RWPE1 (cell line): ENCODE data around the gene RAB13.

Experiments used
- CTCF ChIA-PET: fragments of 350-600 bp; sonication (Branson Sonifier 250); formaldehyde crosslinking; extraction: SDS; loops from one replicate; lab custom pipeline; 2021; lab: Yijun Ruan, JAX
- POLR2A ChIA-PET: fragments of 400-600 bp; formaldehyde crosslinking; extraction: SDS; loops from one replicate; lab custom pipeline; 2020; ENCODE audit warnings: antibody characterized with exemption; ENCODE audit not compliant: low non-redundant PET; lab: Yijun Ruan, JAX
- DNase-seq: peaks from one replicate; pipeline ENCODE4 v3.0.0; 2012; ENCODE audit warnings: low spot score
- H3K27ac ChIP-seq: fragments of 450-650 bp; 2 replicates; pipeline ENCODE4 v1.5.1; 2017
- TF ChIP-seq, protein P1 (sequence below): fragments of 450-650 bp; conservative IDR thresholded peaks from 2 replicates; pipeline ENCODE4 v1.5.1; 2017; ENCODE audit warnings: low read depth, mild to moderate bottlenecking

RAB13 gene

DNA sequence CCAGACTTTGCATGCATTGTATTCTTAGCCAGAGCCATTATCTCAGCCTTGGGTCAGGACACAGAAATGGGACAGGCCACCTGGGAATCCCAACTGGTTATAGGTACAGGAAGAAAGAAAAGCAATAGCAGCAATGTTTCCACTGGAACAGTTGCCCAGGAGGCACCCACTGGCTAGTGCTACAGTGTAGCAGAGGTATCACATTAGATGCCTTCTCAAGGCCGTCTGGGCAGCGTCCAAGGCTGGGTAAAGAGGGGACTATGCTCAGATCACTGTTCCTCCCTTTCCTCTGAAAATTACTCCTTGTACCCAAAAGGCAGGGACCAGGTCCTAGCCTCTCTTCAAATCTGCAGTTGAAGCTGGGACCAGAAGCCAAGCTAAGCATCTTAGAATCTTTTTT is 15.8 kb downstream of the RAB13 start:
- TF ChIP-seq, protein P1, sequence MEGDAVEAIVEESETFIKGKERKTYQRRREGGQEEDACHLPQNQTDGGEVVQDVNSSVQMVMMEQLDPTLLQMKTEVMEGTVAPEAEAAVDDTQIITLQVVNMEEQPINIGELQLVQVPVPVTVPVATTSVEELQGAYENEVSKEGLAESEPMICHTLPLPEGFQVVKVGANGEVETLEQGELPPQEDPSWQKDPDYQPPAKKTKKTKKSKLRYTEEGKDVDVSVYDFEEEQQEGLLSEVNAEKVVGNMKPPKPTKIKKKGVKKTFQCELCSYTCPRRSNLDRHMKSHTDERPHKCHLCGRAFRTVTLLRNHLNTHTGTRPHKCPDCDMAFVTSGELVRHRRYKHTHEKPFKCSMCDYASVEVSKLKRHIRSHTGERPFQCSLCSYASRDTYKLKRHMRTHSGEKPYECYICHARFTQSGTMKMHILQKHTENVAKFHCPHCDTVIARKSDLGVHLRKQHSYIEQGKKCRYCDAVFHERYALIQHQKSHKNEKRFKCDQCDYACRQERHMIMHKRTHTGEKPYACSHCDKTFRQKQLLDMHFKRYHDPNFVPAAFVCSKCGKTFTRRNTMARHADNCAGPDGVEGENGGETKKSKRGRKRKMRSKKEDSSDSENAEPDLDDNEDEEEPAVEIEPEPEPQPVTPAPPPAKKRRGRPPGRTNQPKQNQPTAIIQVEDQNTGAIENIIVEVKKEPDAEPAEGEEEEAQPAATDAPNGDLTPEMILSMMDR, result no peak
- ChIA-PET CTCF (interaction anchor here (1.0 to 1.2 kb wide), 2 partner anchors 16 to 173 kb away, joined by 4 read pairs; partner anchors contain the start of gene RAB13), POLR2A (no interaction called here)
- no peak for DNase-seq
- H3K27ac ChIP-seq, result 0 out of 2 replicates have a peak overlapping the region, but pooled peaks have one; percentile 98

DNA sequence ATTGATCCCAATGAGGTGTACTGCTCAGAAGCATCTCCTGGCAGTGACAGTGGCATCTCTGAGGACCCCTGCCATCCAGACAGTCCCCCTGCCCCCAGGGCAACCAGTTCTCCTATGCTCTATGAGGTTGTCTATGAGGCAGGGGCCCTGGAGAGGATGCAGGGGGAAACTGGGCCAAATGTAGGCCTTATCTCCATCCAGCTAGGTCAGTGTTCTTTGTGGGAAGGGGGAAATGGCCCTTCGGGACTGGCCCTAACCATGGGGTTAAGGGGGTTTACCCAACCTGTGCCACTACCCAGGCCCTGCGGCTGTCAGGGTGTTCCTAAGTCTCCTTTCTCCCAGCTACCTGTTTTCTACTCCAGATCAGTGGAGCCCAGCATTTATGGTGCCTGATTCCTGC is 17.2 kb downstream of the RAB13 start:
- ChIA-PET CTCF (no interaction called here), POLR2A (no interaction called here)
- no peak for DNase-seq
- TF ChIP-seq, protein P1, result no peak
- H3K27ac ChIP-seq, result peak overlapping the region; percentile 98

DNA sequence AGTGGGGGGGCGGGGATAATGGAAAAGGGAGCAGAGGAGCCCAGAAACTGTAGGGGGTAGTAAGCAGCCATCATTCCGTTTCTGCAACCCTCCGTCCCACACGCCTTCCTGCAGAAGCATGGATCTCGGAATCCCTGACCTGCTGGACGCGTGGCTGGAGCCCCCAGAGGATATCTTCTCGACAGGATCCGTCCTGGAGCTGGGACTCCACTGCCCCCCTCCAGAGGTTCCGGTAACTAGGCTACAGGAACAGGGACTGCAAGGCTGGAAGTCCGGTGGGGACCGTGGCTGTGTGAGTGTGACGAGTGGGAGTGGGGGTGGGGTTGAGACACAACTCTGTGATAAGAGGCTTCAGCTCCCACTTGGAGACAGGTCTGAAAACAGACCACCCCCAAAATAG is 17.7 kb downstream of the RAB13 start:
- ChIA-PET POLR2A (interaction anchor here (2.4 kb wide), 1 partner anchor 22 kb away, joined by 8 read pairs; the partner anchor contains the start of gene RPS27), CTCF (interaction anchor here (1.1 kb wide), 1 partner anchor 18 kb away, joined by 3 read pairs; the partner anchor contains the start of gene RAB13)
- TF ChIP-seq, protein P1, result no peak
- peak overlapping the region; percentile 98 for H3K27ac ChIP-seq
- no peak for DNase-seq

DNA sequence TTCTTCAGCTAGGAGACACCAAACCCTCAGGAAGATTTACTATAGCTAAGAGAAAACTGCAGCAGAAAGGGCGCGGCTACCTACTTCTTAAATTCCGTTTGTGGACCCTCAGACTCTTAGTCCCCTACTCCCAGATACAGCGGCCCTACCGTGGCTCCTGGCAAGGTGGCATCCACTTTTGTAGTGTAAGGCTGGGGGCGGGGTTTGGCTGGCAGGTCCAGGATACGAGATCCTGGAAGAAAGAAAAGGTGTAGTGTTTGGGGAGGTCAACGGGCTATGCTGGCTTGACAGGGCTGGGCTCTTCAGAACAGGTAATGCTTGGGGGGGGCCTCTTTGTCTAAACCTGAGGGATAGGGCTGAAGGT is 18.2 kb downstream of the RAB13 start:
- POLR2A ChIA-PET, result interaction anchor here (1.4 to 2.4 kb wide), 2 partner anchors 22 kb away, joined by 6 to 8 read pairs; partner anchors contain the start of genes DENND4B and RPS27
- CTCF ChIA-PET, result interaction anchor here (1.0 to 1.1 kb wide), 2 partner anchors 8 to 18 kb away, joined by 3 to 5 read pairs; partner anchors contain the start of gene RAB13
- DNase-seq, result no peak
- peak overlapping the region; percentile 98 for H3K27ac ChIP-seq
- TF ChIP-seq, protein P1, result no peak

DNA sequence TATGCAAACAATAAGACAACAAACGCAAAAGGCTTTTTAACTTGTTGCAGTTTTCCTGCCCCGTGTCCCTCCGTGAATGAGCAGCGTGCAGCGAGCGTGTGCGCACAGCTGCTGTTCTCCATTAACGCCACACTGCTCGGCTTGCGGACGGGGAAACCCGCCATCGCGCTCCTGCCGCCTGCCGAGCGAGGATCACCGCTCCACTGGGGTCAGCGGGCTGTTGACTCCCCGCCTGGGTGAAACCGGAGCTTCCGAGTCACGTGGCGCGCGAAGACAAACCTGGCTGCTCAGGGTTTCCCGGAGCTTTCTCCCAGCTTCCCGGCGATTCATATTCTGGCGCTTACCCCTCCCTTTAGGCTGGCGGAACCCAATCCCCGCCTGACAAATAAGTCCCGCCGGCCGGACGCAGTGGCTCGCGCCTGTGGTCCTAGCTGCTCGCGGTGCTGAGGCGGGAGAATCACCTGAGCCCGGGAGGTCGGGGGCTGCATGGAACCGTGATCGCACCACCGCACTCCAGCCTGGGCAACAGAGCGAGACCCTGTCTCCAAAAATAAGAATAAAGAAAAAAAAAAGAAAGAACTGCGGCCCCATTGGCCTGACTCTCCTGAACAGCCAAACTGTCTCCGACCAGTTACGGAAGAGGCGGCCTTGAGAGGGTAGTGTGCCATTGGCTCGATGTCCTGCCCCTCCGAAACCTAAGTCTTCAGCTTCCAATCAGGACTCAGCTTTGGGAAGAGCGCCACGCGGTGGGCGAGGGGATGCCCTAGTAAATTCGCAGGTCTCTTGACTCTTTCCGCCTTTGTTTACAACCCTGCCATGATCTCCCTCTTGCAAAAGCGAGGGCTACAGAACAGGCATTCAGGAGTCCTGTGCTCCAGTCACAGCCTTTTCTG is 18.8 kb downstream of the RAB13 start, which contains the start of gene CREB3L4:
Gene CREB3L4 (plus strand): TSS at position 796 of the 893 bp plus-strand sequence. CDS start 624 bp downstream, outside the sequence.
- peak within 1 kb of the TSS; percentile 98 for H3K27ac ChIP-seq
- CTCF ChIA-PET, result interaction anchor here (0.5 to 1.8 kb wide), 6 partner anchors 9 to 21 kb away, joined by 3 to 8 read pairs (median 4); partner anchors contain the start of genes CRTC2, DENND4B and RAB13
- peak; percentile 91 for DNase-seq
- TF ChIP-seq, protein P1, result peak; percentile 54
- POLR2A ChIA-PET, result interaction anchor here (0.6 to 2.4 kb wide), 8 partner anchors 10 to 415 kb away, joined by 3 to 16 read pairs (median 3); partner anchors contain the start of genes DENND4B, JTB, RAB13 and RPS27

GRCh38 chr1:153963850-153964331 is 22.2 kb downstream of the RAB13 start:
- DNase-seq, result peak; percentile 77
- ChIA-PET CTCF (no interaction called here), POLR2A (interaction anchor here (0.5 to 0.6 kb wide), 4 partner anchors 28 to 414 kb away, joined by 3 to 10 read pairs (median 4); partner anchors contain the start of gene ILF2)
- H3K27ac ChIP-seq, result peak overlapping the region; percentile 98
- TF ChIP-seq, protein P1, result no peak
